ENCODE data around the gene CAMK1D. TPM values are rescaled to one million over a fixed set of nuclear protein-coding genes. Genes with fewer than 3 reads are reported as not detected.

The CAMK1D gene
- total RNA-seq, 2 experiments from 2014 or later: 28.8 to 35.3 TPM

- H3K27ac ChIP-seq (ENCODE audit: low read depth in 1 of 2, low read length in 2 of 2): no peak overlapping the region
- CTCF ChIA-PET: interaction anchor here (1.4 kb wide), 1 partner anchor 441 kb away, joined by 3 read pairs; no protein-coding TSS in a partner anchor
- H3K4me3 ChIP-seq (ENCODE audit: low read length): no peak overlapping the region
- no peaks in the 10 kb centered on the region for H3K36me3 Mint-ChIP-seq (ENCODE audit: low read depth)
- no peaks in the 10 kb centered on the region for H3K9me3 ChIP-seq (ENCODE audit: control insufficient read depth in 1 of 2, insufficient read depth in 1 of 2, low read length in 2 of 2)
- H3K9me3 Mint-ChIP-seq: no peaks in the 10 kb centered on the region
- intact Hi-C loops (cut with DNase I, micrococcal nuclease): no loop called here
- POLR2A ChIA-PET: no interaction called here
- TF ChIP-seq CTCF (IDR thresholded peaks at IDR 0.05): no peak
- no peak overlapping the region for H3K27ac Mint-ChIP-seq
- no peak for ATAC-seq (ENCODE audit: poor library complexity)
- H3K36me3 ChIP-seq (ENCODE audit: insufficient read depth, low read length): no peaks in the 10 kb centered on the region
- H3K4me1 ChIP-seq (ENCODE audit: insufficient read depth, low read length): no peaks in the 10 kb centered on the region
- H3K27me3 Mint-ChIP-seq: no peaks in the 10 kb centered on the region
- no peaks in the 10 kb centered on the region for H3K27me3 ChIP-seq (ENCODE audit: control insufficient read depth in 1 of 2, insufficient read depth in 2 of 2, low read length in 2 of 2)
- peaks cover 5% of the 10 kb centered on the region for H3K4me1 Mint-ChIP-seq (ENCODE audit: low read depth)
- H3K4me3 Mint-ChIP-seq: no peak overlapping the region
- no peak for DNase-seq
Measured at GRCh38 chr10:12705943-12706342, 356.6 kb downstream of the CAMK1D start.

GRCh38 chr10:12707461-12708185 is 358.3 kb downstream of the CAMK1D start:
- peak in 1 of 14 experiments; percentile 19 for DNase-seq
- no peak overlapping the region for H3K27ac ChIP-seq (ENCODE audit: low read depth in 1 of 2, low read length in 2 of 2)

GRCh38 chr10:12709000-12709401 is 359.7 kb downstream of the CAMK1D start:
- no peak for DNase-seq
- ATAC-seq (ENCODE audit: poor library complexity): no peak
- H3K9me3 ChIP-seq (ENCODE audit: control insufficient read depth in 1 of 2, insufficient read depth in 1 of 2, low read length in 2 of 2): no peaks in the 10 kb centered on the region
- H3K4me1 ChIP-seq (ENCODE audit: insufficient read depth, low read length): no peaks in the 10 kb centered on the region
- Mint-ChIP-seq H3K36me3 (ENCODE audit: low read depth) (no peaks in the 10 kb centered on the region), H3K27ac (no peak overlapping the region), H3K4me1 (ENCODE audit: low read depth) (peaks cover 9% of the 10 kb centered on the region), H3K4me3 (no peak overlapping the region), H3K27me3 (no peaks in the 10 kb centered on the region), H3K9me3 (no peaks in the 10 kb centered on the region)
- no peak for TF ChIP-seq CTCF (IDR thresholded peaks at IDR 0.05)
- H3K27ac ChIP-seq (ENCODE audit: low read depth in 1 of 2, low read length in 2 of 2): no peak overlapping the region
- H3K4me3 ChIP-seq (ENCODE audit: low read length): no peak overlapping the region
- H3K36me3 ChIP-seq (ENCODE audit: insufficient read depth, low read length): no peaks in the 10 kb centered on the region
- ChIA-PET CTCF (no interaction called here), POLR2A (no interaction called here)
- H3K27me3 ChIP-seq (ENCODE audit: control insufficient read depth in 1 of 2, insufficient read depth in 2 of 2, low read length in 2 of 2): no peaks in the 10 kb centered on the region
- intact Hi-C loops (cut with DNase I, micrococcal nuclease): no loop called here

More at GRCh38 chr10:12707461-12708185, 358.3 kb downstream of the CAMK1D start:
- Mint-ChIP-seq H3K27me3 (no peaks in the 10 kb centered on the region), H3K9me3 (no peaks in the 10 kb centered on the region), H3K4me3 (no peak overlapping the region), H3K4me1 (ENCODE audit: low read depth) (peaks cover 9% of the 10 kb centered on the region), H3K27ac (peak overlapping the region; percentile 8), H3K36me3 (ENCODE audit: low read depth) (no peaks in the 10 kb centered on the region)
- CTCF ChIA-PET: interaction anchor here (0.8 kb wide), 1 partner anchor 391 kb away, joined by 3 read pairs; no protein-coding TSS in a partner anchor
- Histone ChIP-seq H3K9me3 (ENCODE audit: control insufficient read depth in 1 of 2, insufficient read depth in 1 of 2, low read length in 2 of 2) (no peaks in the 10 kb centered on the region), H3K27me3 (ENCODE audit: control insufficient read depth in 1 of 2, insufficient read depth in 2 of 2, low read length in 2 of 2) (no peaks in the 10 kb centered on the region), H3K4me1 (ENCODE audit: insufficient read depth, low read length) (no peaks in the 10 kb centered on the region), H3K36me3 (ENCODE audit: insufficient read depth, low read length) (no peaks in the 10 kb centered on the region), H3K4me3 (ENCODE audit: low read length) (no peak overlapping the region)
- intact Hi-C loops (cut with DNase I, micrococcal nuclease): no loop called here
- no peak for TF ChIP-seq CTCF (IDR thresholded peaks at IDR 0.05)
- no peak for ATAC-seq (ENCODE audit: poor library complexity)
- POLR2A ChIA-PET: no interaction called here

All from CD4-positive, alpha-beta T cell (primary cell).